Activated naive CD8-positive, alpha-beta T cell treated with anti-CD3 and anti-CD28 coated beads, Interleukin-2, amount 10 ng/mL, durations not matched to agents 7 days and 5 days (primary cell): Measurements from ENCODE around the gene VSTM1. TPM values are rescaled to one million over a fixed set of nuclear protein-coding genes. Genes with fewer than 3 reads are reported as not detected.
"Not testable (repeated sequence)": the region's sequence is repeated elsewhere in the genome, so short reads cannot be mapped to it uniquely, and the experiment has no call there.

Source experiments
- ATAC-seq: fragments of 150-1000 bp; cut with Tn5 transposase; one replicate; pipeline ENCODE4 v1.10.0; 2021; ENCODE audit warnings: low read depth, moderate library complexity
- POLR2A ChIA-PET: fragments of 350-600 bp; sonication (Branson Sonifier 250); formaldehyde crosslinking; loops from one replicate; lab custom pipeline; 2021; ENCODE audit warnings: antibody characterized with exemption; lab: Charles Lee
- DNase-seq: peaks from one replicate; pipeline ENCODE4 v3.0.0; 2021
- H3K27ac Mint-ChIP-seq: one replicate; pipeline ENCODE4 v1.8.0; 2022; ENCODE audit warnings: mild to moderate bottlenecking, mixed read lengths
- H3K27me3 Mint-ChIP-seq: one replicate; pipeline ENCODE4 v1.8.0; 2022; ENCODE audit warnings: mild to moderate bottlenecking, moderate library complexity, mixed read lengths
- H3K36me3 Mint-ChIP-seq: one replicate; pipeline ENCODE4 v1.8.0; 2021; ENCODE audit warnings: mild to moderate bottlenecking, mixed read lengths
- H3K4me1 Mint-ChIP-seq: one replicate; pipeline ENCODE4 v1.8.0; 2021; ENCODE audit warnings: mixed read lengths
- H3K4me3 Mint-ChIP-seq: one replicate; pipeline ENCODE4 v1.8.0; 2022; ENCODE audit warnings: mild to moderate bottlenecking, moderate library complexity, mixed read lengths
- H3K9me3 Mint-ChIP-seq: one replicate; pipeline ENCODE4 v1.8.0; 2021; ENCODE audit warnings: mixed read lengths
- total RNA-seq, 2 experiments: library from RNA; stranded (reverse); gene quantifications; one replicate each; pipeline ENCODE4 v1.2.3, GENCODE V29; 2021

Gene VSTM1
- total RNA-seq, 2 experiments from 2014 or later, result not detected

- POLR2A ChIA-PET, result no interaction called here
- H3K27me3 Mint-ChIP-seq, result no peaks in the 10 kb centered on the region
- ATAC-seq, result no peak
- no peaks in the 10 kb centered on the region for H3K4me1 Mint-ChIP-seq
- no peak overlapping the region for H3K4me3 Mint-ChIP-seq
- no peaks in the 10 kb centered on the region for H3K36me3 Mint-ChIP-seq
- no peak for DNase-seq
- H3K9me3 Mint-ChIP-seq, result no peaks in the 10 kb centered on the region
- no peak overlapping the region for H3K27ac Mint-ChIP-seq
Measured at GRCh38 chr19:54041969-54042606, 21.6 kb downstream of the VSTM1 start.

DNA sequence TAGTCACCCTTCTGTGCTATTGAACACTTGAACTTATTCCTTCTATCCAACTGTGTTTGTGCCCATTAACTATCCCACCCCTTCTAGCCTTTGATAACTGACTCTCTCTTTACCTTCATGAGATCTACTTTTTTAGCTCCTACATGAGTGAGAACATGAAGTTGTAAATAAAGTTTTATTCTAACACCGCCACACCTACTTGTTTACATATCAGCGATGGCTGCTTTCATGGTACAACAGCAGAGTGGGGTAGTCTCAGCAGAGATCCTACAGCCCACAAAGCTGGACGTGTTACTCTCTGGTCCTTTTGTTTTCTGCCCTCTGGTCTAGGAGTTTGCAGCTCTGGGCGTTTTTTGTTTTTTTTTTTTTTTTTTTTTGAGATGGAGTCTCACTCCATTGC, 23.7 kb downstream of the VSTM1 start:
- Mint-ChIP-seq H3K4me3 (no peak overlapping the region), H3K27me3 (no peaks in the 10 kb centered on the region), H3K36me3 (no peaks in the 10 kb centered on the region), H3K27ac (no peak overlapping the region), H3K4me1 (no peaks in the 10 kb centered on the region), H3K9me3 (no peaks in the 10 kb centered on the region)
- POLR2A ChIA-PET, result no interaction called here
- no peak for DNase-seq
- no peak for ATAC-seq

DNA sequence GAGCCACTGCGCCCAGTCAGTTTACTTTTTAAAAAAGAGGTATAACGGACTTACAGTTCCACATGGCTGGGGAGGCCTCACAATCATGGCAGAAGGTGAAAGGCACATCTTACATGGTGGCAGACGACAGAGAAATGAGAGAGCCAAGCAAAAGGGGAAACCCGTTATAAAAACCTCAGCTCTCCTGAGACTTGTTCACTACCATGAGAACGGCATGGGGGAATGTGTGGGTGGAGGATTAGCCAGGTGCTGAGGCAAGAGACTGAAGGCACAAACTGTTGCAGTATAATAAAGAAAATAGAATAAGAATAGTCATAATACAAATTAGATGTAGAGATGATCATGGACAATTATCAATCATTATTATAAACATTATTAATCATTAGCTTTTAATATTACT, 27.2 kb downstream of the VSTM1 start:
- H3K27me3 Mint-ChIP-seq, H3K4me1 Mint-ChIP-seq, H3K4me3 Mint-ChIP-seq, DNase-seq, ATAC-seq, H3K36me3 Mint-ChIP-seq, H3K27ac Mint-ChIP-seq, H3K9me3 Mint-ChIP-seq, POLR2A ChIA-PET: not testable (repeated sequence)

DNA sequence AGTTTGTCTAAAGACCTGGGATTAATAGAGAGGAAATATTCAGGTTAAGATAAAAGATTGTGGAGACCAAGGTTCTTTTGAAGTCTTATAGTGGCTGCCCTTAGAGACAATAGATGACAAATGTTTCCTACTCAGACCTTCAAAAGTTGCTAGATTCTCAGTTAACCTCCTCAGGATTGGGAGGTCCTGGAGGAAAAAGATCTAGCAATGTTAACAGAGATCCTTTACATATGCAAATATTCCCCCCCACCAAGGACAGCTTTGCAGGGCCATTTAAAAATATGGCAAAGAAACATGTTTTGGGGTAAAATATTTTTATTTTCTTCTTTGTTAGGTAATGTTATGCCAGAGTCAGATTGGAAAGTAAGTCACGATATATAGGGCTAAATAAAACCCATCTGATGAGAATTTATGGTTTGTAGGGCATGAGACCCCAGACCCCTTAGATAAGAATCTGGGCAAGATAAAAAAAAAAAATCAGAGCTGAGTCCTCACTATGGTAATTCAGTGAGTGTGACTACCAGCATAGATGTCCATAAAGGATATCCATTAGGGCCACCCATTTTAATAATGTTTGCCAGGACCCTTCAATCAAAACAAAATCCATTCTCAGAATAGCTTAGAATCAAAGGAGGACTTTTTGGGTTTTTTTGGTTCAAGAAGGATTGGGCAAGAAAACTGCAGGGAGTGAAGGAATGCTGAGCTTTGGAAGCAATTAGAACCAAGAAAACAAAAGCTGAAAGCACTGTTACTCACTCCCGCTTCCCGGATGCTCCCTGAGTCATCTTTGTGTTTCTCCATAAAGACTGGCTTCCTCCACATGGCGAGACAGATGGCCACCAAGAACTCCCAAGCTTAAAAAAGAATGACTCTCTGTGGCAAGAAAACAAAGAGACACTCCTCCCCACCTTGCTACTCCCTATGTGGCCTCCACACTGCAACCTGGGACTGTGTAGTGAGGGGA, 28.2 kb downstream of the VSTM1 start:
- H3K27ac Mint-ChIP-seq, result no peak overlapping the region
- no peaks in the 10 kb centered on the region for H3K27me3 Mint-ChIP-seq
- ATAC-seq (no peak), DNase-seq (no peak)
- POLR2A ChIA-PET, result no interaction called here
- H3K36me3 Mint-ChIP-seq, result no peaks in the 10 kb centered on the region
- H3K4me1 Mint-ChIP-seq, result peaks cover 6% of the 10 kb centered on the region
- H3K9me3 Mint-ChIP-seq, result no peaks in the 10 kb centered on the region
- H3K4me3 Mint-ChIP-seq, result no peak overlapping the region

DNA sequence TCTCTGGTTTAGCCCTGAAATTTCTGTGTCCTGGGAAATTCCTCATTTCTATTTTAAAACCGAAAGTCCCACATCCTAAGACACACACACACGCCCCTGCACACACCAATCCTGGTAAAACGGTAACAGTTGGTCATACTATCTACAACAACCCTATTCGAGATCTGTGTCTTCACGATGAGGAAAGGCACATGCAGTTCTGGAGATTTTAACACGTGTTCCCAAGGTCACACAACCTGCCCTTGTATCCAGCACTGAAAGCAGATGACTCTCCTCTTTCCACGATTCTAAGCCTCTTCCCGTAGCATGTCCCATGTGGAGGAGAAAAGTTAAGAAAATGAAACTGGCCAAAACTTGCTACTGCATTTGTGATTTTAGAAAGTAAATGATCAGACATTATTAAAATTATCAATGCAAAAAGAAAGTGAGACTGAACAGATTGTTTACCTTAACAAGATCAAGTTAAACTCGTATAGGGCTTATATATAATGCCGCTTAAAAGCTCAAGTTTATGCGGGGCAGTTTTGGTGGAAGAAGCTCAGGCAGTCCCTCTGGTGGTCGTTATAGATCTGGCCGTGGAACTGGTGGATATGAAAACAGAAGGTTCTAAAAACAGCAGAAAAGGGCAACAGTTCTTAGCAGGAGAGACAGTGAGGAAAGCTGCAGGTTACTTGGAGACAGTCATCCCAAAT, 32.7 kb downstream of the VSTM1 start:
- H3K4me1 Mint-ChIP-seq, result peaks cover 6% of the 10 kb centered on the region
- H3K27me3 Mint-ChIP-seq, result no peaks in the 10 kb centered on the region
- no peaks in the 10 kb centered on the region for H3K36me3 Mint-ChIP-seq
- no peak for ATAC-seq
- POLR2A ChIA-PET, result no interaction called here
- no peak overlapping the region for H3K27ac Mint-ChIP-seq
- H3K9me3 Mint-ChIP-seq, result no peaks in the 10 kb centered on the region
- no peak overlapping the region for H3K4me3 Mint-ChIP-seq
- no peak for DNase-seq

DNA sequence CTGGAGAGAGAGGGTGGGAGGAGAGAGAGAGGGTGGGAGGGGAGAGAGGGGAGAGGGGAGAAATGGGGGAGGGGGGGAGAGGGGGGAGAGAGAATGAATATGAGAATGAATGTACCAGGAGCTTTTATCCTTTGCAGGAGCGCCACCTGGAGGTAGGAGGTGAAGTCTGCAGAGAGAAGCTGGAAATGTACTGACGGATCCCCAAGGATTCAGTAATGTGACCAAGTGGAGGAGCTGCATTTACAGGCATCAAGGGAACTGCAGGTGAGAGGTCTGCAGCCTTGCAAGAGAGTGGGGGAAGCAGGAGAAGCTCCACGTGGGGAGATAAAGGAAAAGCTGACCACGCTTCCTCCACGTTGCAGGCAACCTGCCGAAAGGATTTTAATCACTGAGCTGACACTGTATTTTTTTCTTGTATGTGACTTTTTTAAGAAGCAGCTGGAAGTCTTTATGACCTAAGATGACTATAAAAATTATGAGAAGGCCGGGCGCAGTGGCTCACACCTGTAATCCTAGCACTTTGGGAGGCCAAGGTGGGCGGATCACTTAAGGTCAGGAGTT, 33.7 kb downstream of the VSTM1 start:
- ATAC-seq, result no peak
- POLR2A ChIA-PET, result interaction anchor here (0.6 kb wide), 1 partner anchor 300 kb away, joined by 4 read pairs; no protein-coding TSS in a partner anchor
- no peaks in the 10 kb centered on the region for H3K27me3 Mint-ChIP-seq

DNA sequence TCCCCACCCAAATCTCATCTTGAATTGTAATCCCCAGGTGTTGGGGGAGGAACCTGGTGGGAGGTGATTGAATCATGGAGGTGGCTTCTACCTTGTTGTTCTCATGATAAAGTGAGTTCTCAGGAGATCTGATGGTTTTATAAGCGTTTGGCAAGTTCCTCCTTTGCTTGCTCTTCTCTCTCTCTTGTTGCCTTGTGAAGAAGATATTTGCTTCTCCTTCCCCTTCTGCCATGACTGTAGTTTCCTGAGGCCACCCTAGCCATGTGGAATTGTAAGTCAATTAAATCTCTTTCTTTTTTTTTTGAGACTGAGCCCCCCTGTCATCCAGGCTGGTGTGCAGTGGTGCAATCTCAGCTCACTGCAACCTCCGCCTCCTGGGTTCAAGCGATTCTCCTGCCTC, 34.4 kb downstream of the VSTM1 start:
- H3K9me3 Mint-ChIP-seq, result no peaks in the 10 kb centered on the region
- H3K4me1 Mint-ChIP-seq, result peaks cover 6% of the 10 kb centered on the region
- POLR2A ChIA-PET, result interaction anchor here (0.6 kb wide), 1 partner anchor 301 kb away, joined by 4 read pairs; no protein-coding TSS in a partner anchor
- H3K36me3 Mint-ChIP-seq, result no peaks in the 10 kb centered on the region
- ATAC-seq, result no peak
- DNase-seq, result no peak
- H3K27me3 Mint-ChIP-seq, result no peaks in the 10 kb centered on the region
- H3K4me3 Mint-ChIP-seq, result no peak overlapping the region
- no peak overlapping the region for H3K27ac Mint-ChIP-seq

More for the DNA sequence above, 33.7 kb downstream of the VSTM1 start:
- Mint-ChIP-seq H3K4me1 (peaks cover 6% of the 10 kb centered on the region), H3K36me3 (no peaks in the 10 kb centered on the region), H3K27ac (no peak overlapping the region), H3K4me3 (no peak overlapping the region), H3K9me3 (no peaks in the 10 kb centered on the region)
- DNase-seq, result peak; percentile 56

GRCh38 chr19:54026656-54027055, 37.0 kb downstream of the VSTM1 start:
- no peak overlapping the region for H3K4me3 Mint-ChIP-seq
- POLR2A ChIA-PET, result interaction anchor here (0.7 kb wide), 1 partner anchor 85 kb away, joined by 4 read pairs; no protein-coding TSS in a partner anchor
- H3K9me3 Mint-ChIP-seq, result no peaks in the 10 kb centered on the region
- no peak overlapping the region for H3K27ac Mint-ChIP-seq
- H3K27me3 Mint-ChIP-seq, result peaks cover 10% of the 10 kb centered on the region
- DNase-seq (no peak), ATAC-seq (no peak)
- peaks cover 10% of the 10 kb centered on the region for H3K4me1 Mint-ChIP-seq
- no peaks in the 10 kb centered on the region for H3K36me3 Mint-ChIP-seq

DNA sequence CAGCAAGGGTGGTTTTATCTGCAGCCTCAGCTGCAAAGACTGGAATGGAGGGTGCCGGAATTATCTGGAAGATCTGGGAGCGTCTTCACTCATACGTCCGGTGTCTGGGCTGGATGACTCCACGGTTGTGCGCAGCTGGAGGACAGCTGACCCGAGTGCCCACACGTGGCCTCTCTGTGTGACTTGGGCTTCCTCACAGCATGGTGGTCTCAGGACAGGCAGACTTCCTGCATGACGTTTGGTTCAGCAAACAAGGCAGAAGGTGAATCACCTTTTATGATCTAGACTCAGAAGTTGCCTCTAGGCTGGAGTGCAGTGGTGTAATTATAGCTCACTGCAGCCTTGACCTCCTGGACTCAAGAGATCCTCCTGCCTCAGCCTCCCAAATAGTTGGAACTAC, 39.0 kb downstream of the VSTM1 start:
- H3K36me3 Mint-ChIP-seq, result no peaks in the 10 kb centered on the region
- DNase-seq (no peak), ATAC-seq (no peak)
- no peak overlapping the region for H3K4me3 Mint-ChIP-seq
- peaks cover 10% of the 10 kb centered on the region for H3K27me3 Mint-ChIP-seq
- H3K27ac Mint-ChIP-seq, result no peak overlapping the region
- H3K4me1 Mint-ChIP-seq, result peaks cover 10% of the 10 kb centered on the region
- H3K9me3 Mint-ChIP-seq, result no peaks in the 10 kb centered on the region
- POLR2A ChIA-PET, result no interaction called here

- peaks cover 12% of the 10 kb centered on the region for H3K27me3 Mint-ChIP-seq
- DNase-seq, result no peak
- peaks cover 10% of the 10 kb centered on the region for H3K4me1 Mint-ChIP-seq
- ATAC-seq, result no peak
- no peaks in the 10 kb centered on the region for H3K9me3 Mint-ChIP-seq
- no peak overlapping the region for H3K27ac Mint-ChIP-seq
- POLR2A ChIA-PET, result no interaction called here
- no peaks in the 10 kb centered on the region for H3K36me3 Mint-ChIP-seq
- H3K4me3 Mint-ChIP-seq, result no peak overlapping the region
Measured at GRCh38 chr19:54023191-54023590, 40.5 kb downstream of the VSTM1 start.

DNA sequence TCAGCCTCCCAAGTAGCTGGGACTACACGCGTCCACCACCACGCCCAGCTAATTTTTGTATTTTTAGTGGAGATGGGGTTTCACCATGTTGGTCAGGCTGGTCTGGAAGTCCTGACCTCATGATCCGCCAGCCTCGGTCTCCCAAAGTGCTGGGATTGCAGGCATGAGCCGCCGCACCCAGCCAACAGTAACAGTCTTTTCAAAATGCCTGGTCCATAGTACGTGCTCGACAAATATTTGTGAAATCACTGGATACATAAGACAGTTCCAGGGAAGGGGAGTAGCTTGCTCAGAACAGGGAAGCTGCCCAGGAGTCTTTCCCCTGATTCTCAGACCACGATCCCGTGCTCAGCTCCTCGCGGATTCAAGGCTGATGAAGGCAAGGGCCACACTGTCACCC, 41.8 kb downstream of the VSTM1 start:
- Mint-ChIP-seq H3K9me3 (no peaks in the 10 kb centered on the region), H3K27me3 (peaks cover 12% of the 10 kb centered on the region), H3K27ac (no peak overlapping the region), H3K4me1 (peaks cover 10% of the 10 kb centered on the region), H3K4me3 (no peak overlapping the region), H3K36me3 (no peaks in the 10 kb centered on the region)
- DNase-seq (no peak), ATAC-seq (no peak)
- POLR2A ChIA-PET, result no interaction called here

GRCh38 chr19:54021363-54021762, 42.3 kb downstream of the VSTM1 start:
- no peak for DNase-seq
- Mint-ChIP-seq H3K27ac (no peak overlapping the region), H3K4me3 (no peak overlapping the region), H3K4me1 (peaks cover 10% of the 10 kb centered on the region), H3K36me3 (no peaks in the 10 kb centered on the region), H3K9me3 (no peaks in the 10 kb centered on the region), H3K27me3 (peaks cover 13% of the 10 kb centered on the region)
- ATAC-seq, result no peak
- POLR2A ChIA-PET, result no interaction called here

- POLR2A ChIA-PET, result no interaction called here
- Mint-ChIP-seq H3K4me1 (peaks cover 6% of the 10 kb centered on the region), H3K27me3 (peaks cover 13% of the 10 kb centered on the region), H3K9me3 (no peaks in the 10 kb centered on the region), H3K27ac (no peak overlapping the region), H3K36me3 (no peaks in the 10 kb centered on the region), H3K4me3 (no peak overlapping the region)
- DNase-seq (no peak), ATAC-seq (no peak)
Measured at GRCh38 chr19:54017261-54017660, 46.4 kb downstream of the VSTM1 start.
